Bronchial epithelial cell (primary cell): ENCODE results near the gene DTHD1. TPM values are rescaled to one million over a fixed set of nuclear protein-coding genes. Genes with fewer than 3 reads are reported as not detected.

Experiments
- DNase-seq: peaks from one replicate; pipeline ENCODE4 v3.0.0-alpha.2; 2010; ENCODE audit warnings: low read depth
- FAIRE-seq: peaks from 2 replicates; lab custom pipeline; 2011; peaks lifted over from hg19 to GRCh38; lab: Jason Lieb, UNC
- H3K27me3 ChIP-seq: 2 replicates; pipeline ENCODE4 v1.5.1; 2011; ENCODE audit warnings: low read length; ENCODE audit not compliant: control insufficient read depth, insufficient read depth
- H3K36me3 ChIP-seq: 2 replicates; pipeline ENCODE4 v1.5.1; 2011; ENCODE audit warnings: low read length; ENCODE audit not compliant: control insufficient read depth, insufficient read depth
- H3K4me3 ChIP-seq: 2 replicates; pipeline ENCODE4 v1.5.1; 2011; ENCODE audit warnings: mild to moderate bottlenecking, low read depth, low read length, control low read depth
- total RNA-seq: library from RNA; depleted of rRNA; stranded (reverse); fragments of >200 nt; gene quantifications from 2 replicates; pipeline ENCODE4 v1.2.1, GENCODE V29; 2014
- TF ChIP-seq, protein P1 (sequence below): IDR thresholded peaks from 2 replicates; pipeline ENCODE4 v1.5.1; 2011; ENCODE audit warnings: mild to moderate bottlenecking, moderate library complexity, low read length, control low read depth, inconsistent platforms; ENCODE audit not compliant: insufficient read depth, severe bottlenecking

The DTHD1 gene
- under 0.01 TPM in 2 replicates for total RNA-seq

GRCh38 chr4:36281384-36282106 lies at the start of gene DTHD1:
Gene DTHD1 (plus strand): TSS chr4:36281616. CDS start chr4:36281759, 143 bp downstream.
- Histone ChIP-seq H3K27me3 (no peaks in the 10 kb centered on the region), H3K4me3 (no peak within 1 kb of the TSS), H3K36me3 (no peaks in the 10 kb centered on the region)
- FAIRE-seq, result peak; percentile 86
- TF ChIP-seq, protein P1, sequence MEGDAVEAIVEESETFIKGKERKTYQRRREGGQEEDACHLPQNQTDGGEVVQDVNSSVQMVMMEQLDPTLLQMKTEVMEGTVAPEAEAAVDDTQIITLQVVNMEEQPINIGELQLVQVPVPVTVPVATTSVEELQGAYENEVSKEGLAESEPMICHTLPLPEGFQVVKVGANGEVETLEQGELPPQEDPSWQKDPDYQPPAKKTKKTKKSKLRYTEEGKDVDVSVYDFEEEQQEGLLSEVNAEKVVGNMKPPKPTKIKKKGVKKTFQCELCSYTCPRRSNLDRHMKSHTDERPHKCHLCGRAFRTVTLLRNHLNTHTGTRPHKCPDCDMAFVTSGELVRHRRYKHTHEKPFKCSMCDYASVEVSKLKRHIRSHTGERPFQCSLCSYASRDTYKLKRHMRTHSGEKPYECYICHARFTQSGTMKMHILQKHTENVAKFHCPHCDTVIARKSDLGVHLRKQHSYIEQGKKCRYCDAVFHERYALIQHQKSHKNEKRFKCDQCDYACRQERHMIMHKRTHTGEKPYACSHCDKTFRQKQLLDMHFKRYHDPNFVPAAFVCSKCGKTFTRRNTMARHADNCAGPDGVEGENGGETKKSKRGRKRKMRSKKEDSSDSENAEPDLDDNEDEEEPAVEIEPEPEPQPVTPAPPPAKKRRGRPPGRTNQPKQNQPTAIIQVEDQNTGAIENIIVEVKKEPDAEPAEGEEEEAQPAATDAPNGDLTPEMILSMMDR, result no peak
- DNase-seq, result peak; percentile 94

DNA sequence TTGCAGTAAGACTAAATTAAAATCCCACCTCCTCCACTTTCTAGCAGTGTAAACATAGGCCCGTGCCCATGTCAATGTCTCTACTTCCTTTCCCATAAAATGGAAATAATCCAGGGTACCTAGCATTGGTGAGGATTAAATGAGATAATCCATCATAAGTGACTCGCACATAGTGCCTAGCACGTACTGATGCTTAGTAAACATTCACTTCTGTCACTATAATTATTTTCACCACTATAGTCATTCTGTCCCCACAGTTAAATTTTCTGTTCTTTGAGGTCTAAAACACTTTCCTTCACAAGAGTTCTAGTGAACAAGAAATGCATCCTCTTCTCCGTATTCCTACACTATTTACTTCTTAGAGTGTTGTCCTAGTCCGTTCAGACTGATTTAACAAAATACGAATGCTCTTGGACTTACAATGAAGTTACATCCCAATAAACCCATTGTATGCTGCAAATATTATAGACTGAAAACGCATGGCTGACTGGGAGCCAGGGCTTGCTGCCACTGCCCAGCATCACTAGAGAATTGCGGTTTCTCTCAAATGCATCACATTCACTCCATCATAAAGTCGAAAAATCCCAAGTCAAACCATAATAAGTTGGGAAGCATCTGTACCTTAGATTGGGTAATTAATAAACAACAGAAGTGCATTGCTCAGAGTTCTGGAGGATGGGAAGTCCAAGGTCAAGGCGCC lies 47.7 kb upstream of the DTHD1 start:
- H3K27me3 ChIP-seq, result no peaks in the 10 kb centered on the region
- TF ChIP-seq, protein P1, result no peak
- peaks cover 3% of the 10 kb centered on the region for H3K36me3 ChIP-seq
- no peak for FAIRE-seq
- no peak for DNase-seq
- H3K4me3 ChIP-seq, result no peak overlapping the region

- no peak overlapping the region for H3K4me3 ChIP-seq
- FAIRE-seq, result peak; percentile 82
- peak; percentile 86 for DNase-seq
- H3K27me3 ChIP-seq, result no peaks in the 10 kb centered on the region
- H3K36me3 ChIP-seq, result peaks cover 3% of the 10 kb centered on the region
- TF ChIP-seq, protein P1, result peak; percentile 41
These were observed 46.1 kb upstream of the DTHD1 start for GRCh38 chr4:36235306-36235705.

GRCh38 chr4:36236159-36236558 lies 45.3 kb upstream of the DTHD1 start:
- Histone ChIP-seq H3K4me3 (no peak overlapping the region), H3K27me3 (no peaks in the 10 kb centered on the region), H3K36me3 (peaks cover 3% of the 10 kb centered on the region)
- TF ChIP-seq, protein P1, result no peak
- FAIRE-seq, result no peak
- DNase-seq, result no peak

- TF ChIP-seq, protein P1, result no peak
- DNase-seq (no peak), FAIRE-seq (no peak)
- peaks cover 3% of the 10 kb centered on the region for H3K36me3 ChIP-seq
- no peak overlapping the region for H3K4me3 ChIP-seq
- H3K27me3 ChIP-seq, result no peaks in the 10 kb centered on the region
These were observed 43.8 kb upstream of the DTHD1 start for GRCh38 chr4:36237366-36238313.
